Osteocyte (in vitro differentiated cells): ENCODE measurements around the gene TTC28. TPM values are rescaled to one million over a fixed set of nuclear protein-coding genes. Genes with fewer than 3 reads are reported as not detected.

Experiments used
- DNase-seq: peaks from one replicate; pipeline ENCODE4 v3.0.0; 2021; ENCODE audit warnings: mixed read lengths; ENCODE audit not compliant: unreplicated experiment; ENCODE audit errors: extremely low spot score
- H3K27ac Mint-ChIP-seq: one replicate; pipeline ENCODE4 v1.8.0; 2021; ENCODE audit warnings: mild to moderate bottlenecking, mixed read lengths; ENCODE audit not compliant: unreplicated experiment
- H3K27me3 Mint-ChIP-seq: one replicate; pipeline ENCODE4 v1.8.0; 2021; ENCODE audit warnings: mixed read lengths; ENCODE audit not compliant: unreplicated experiment
- H3K36me3 Mint-ChIP-seq: one replicate; pipeline ENCODE4 v1.8.0; 2021; ENCODE audit warnings: mixed read lengths; ENCODE audit not compliant: unreplicated experiment
- H3K4me1 Mint-ChIP-seq: one replicate; pipeline ENCODE4 v1.8.0; 2021; ENCODE audit warnings: mixed read lengths; ENCODE audit not compliant: unreplicated experiment
- H3K4me3 Mint-ChIP-seq: one replicate; pipeline ENCODE4 v1.8.0; 2021; ENCODE audit warnings: mild to moderate bottlenecking, moderate library complexity, mixed read lengths; ENCODE audit not compliant: unreplicated experiment
- H3K9me3 Mint-ChIP-seq: one replicate; pipeline ENCODE4 v1.8.0; 2021; ENCODE audit warnings: mixed read lengths; ENCODE audit not compliant: unreplicated experiment
- total RNA-seq: library from RNA; stranded (reverse); gene quantifications from 2 replicates; pipeline ENCODE4 v1.2.1, GENCODE V29; 2021
- TF ChIP-seq, protein P1 (sequence below): fragments of 200-600 bp; sonication (generic); IDR thresholded peaks from 2 replicates; pipeline ENCODE4 v1.5.0; 2021; ENCODE audit warnings: antibody characterized with exemption, mild to moderate bottlenecking, moderate library complexity

The TTC28 gene
- total RNA-seq, 1 donor from 2014 or later, result 70.3 TPM

DNA sequence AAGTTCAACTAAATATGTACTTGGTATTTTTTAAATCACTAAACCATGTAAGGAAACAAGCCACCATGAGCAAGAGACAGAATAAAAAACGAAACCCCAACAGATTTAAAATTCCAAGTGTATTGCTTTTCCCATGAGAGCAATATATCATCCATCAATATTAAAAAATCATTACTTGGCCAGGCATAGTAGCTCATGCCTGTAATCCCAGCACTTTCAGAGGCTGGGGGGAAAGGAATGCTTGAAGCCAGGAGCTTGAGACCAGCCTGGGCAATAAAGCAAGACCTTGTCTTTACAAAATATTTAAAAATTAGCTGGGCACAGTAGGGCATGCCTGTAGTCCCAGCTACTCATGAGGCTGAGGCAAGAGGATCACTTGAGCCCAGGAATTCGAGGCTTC lies 190.8 kb downstream of the TTC28 start:
- no peak overlapping the region for H3K4me3 Mint-ChIP-seq
- no peak for DNase-seq
- peaks cover 3% of the 10 kb centered on the region for H3K4me1 Mint-ChIP-seq
- no peaks in the 10 kb centered on the region for H3K9me3 Mint-ChIP-seq
- no peak overlapping the region for H3K27ac Mint-ChIP-seq
- TF ChIP-seq, protein P1, sequence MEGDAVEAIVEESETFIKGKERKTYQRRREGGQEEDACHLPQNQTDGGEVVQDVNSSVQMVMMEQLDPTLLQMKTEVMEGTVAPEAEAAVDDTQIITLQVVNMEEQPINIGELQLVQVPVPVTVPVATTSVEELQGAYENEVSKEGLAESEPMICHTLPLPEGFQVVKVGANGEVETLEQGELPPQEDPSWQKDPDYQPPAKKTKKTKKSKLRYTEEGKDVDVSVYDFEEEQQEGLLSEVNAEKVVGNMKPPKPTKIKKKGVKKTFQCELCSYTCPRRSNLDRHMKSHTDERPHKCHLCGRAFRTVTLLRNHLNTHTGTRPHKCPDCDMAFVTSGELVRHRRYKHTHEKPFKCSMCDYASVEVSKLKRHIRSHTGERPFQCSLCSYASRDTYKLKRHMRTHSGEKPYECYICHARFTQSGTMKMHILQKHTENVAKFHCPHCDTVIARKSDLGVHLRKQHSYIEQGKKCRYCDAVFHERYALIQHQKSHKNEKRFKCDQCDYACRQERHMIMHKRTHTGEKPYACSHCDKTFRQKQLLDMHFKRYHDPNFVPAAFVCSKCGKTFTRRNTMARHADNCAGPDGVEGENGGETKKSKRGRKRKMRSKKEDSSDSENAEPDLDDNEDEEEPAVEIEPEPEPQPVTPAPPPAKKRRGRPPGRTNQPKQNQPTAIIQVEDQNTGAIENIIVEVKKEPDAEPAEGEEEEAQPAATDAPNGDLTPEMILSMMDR, result no peak
- H3K27me3 Mint-ChIP-seq, result no peaks in the 10 kb centered on the region
- no peaks in the 10 kb centered on the region for H3K36me3 Mint-ChIP-seq

DNA sequence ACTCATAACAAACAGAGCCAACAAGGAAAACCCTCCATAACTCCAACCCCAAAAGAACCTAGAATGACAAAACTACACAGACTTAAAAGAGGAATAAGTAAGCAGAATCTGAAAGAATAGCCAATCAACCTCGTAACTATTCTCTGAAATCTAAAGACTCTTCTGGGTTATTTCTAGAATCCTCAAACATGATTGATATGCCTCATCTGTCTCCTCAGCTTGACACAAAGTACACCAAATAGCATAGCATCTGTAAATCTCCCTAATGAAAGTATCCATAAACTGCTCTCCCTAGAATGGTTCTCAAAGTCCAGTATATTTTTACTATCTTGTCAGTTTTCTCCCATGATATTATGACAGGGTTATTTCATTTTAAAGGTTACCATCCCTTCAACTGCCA lies 195.0 kb downstream of the TTC28 start:
- DNase-seq, result no peak
- H3K4me3 Mint-ChIP-seq, result no peak overlapping the region
- TF ChIP-seq, protein P1, result no peak
- peaks cover 4% of the 10 kb centered on the region for H3K9me3 Mint-ChIP-seq
- H3K36me3 Mint-ChIP-seq, result no peaks in the 10 kb centered on the region
- H3K27me3 Mint-ChIP-seq, result no peaks in the 10 kb centered on the region
- no peak overlapping the region for H3K27ac Mint-ChIP-seq
- peaks cover 3% of the 10 kb centered on the region for H3K4me1 Mint-ChIP-seq

DNA sequence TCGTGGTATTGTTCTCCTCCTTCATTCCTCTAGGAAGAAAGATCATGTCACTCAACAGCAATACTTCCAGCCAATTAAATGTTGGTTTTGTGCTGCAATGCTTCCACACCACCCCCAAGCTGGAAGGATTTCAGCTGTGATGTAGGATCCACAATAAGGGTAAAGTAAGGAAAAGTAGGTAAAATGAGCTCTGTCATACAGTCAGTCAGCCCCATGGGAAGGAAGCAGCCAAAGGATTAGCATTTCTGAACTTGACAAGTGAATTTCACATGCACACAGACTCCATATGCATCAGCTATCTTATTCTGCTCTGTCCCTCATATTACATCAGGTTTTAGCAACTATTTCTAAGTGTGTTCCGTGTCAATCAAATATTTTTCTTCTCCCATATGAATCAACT lies 197.9 kb downstream of the TTC28 start:
- TF ChIP-seq, protein P1, result no peak
- no peaks in the 10 kb centered on the region for H3K27me3 Mint-ChIP-seq
- peaks cover 7% of the 10 kb centered on the region for H3K9me3 Mint-ChIP-seq
- H3K27ac Mint-ChIP-seq, result no peak overlapping the region
- DNase-seq, result no peak
- no peak overlapping the region for H3K4me3 Mint-ChIP-seq
- no peaks in the 10 kb centered on the region for H3K36me3 Mint-ChIP-seq
- H3K4me1 Mint-ChIP-seq, result peaks cover 3% of the 10 kb centered on the region

DNA sequence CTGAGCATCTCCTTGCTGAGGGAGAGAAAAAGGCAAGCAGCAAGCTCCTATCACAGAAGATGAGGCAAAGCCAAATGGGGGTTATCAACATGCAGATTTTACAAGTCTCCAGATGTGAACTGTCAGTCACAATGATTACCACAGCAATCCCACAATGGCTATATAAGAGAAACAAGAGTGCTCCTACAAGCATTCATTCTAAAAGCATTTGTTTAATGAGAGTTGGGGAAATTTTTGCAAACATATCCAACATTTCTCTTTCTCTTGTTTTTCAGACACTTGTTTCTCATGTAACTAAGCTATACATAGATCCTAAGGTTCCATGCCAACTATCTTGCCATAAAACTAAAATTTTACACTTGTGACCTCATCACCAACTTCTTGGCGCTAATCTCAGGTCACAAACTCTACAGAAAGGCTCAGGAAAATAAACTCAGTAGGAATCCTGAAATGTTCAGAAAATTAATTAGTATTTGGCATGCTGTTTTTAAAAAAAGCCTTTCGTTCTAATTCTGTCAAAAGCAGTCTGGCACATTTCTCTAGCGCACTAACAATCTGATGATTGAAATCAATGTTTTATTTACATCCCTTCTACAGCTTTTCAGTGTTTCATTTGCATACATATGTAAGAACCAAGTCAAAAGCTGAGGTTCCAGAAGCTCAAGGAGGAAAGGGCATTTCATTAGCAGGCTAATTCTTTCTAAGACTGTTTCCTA lies 199.5 kb downstream of the TTC28 start:
- DNase-seq, result no peak
- Mint-ChIP-seq H3K9me3 (peaks cover 7% of the 10 kb centered on the region), H3K4me1 (peaks cover 3% of the 10 kb centered on the region), H3K27ac (no peak overlapping the region), H3K27me3 (no peaks in the 10 kb centered on the region), H3K4me3 (no peak overlapping the region), H3K36me3 (no peaks in the 10 kb centered on the region)
- TF ChIP-seq, protein P1, result no peak

DNA sequence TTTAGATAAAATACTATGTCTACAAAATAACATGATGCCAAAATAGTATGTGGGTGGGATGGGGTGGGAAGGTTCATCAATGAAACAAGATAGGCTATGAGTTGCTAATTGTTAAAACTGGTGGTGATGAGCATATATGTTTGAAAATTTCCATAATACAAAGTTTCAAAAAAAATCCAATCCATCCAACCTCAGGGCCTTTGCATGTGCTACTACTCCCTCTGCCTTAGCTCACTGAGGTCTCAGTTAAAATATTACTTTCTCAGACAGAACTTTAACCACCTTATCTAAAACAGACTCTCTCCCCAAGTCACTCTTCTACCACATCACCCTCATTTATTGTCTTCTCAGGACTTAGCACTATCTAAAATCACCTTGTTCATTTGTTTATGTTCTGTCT lies 201.1 kb downstream of the TTC28 start:
- H3K27me3 Mint-ChIP-seq, result no peaks in the 10 kb centered on the region
- H3K9me3 Mint-ChIP-seq, result peaks cover 7% of the 10 kb centered on the region
- no peak overlapping the region for H3K27ac Mint-ChIP-seq
- no peaks in the 10 kb centered on the region for H3K4me1 Mint-ChIP-seq
- H3K36me3 Mint-ChIP-seq, result no peaks in the 10 kb centered on the region
- no peak for DNase-seq
- H3K4me3 Mint-ChIP-seq, result no peak overlapping the region
- TF ChIP-seq, protein P1, result no peak
